Vagina (tissue), 2 donors: Measurements from ENCODE around the gene UBE2G1. TPM values are rescaled to one million over a fixed set of nuclear protein-coding genes. Genes with fewer than 3 reads are reported as not detected.

Experiments used
- DNase-seq, 2 donors: peaks; one replicate each; pipeline ENCODE4 v3.0.0-alpha.2; 2017; ENCODE audit errors: extremely low spot score in 2 of 2
- H3K27ac ChIP-seq: fragments of 200-600 bp; sonication (generic); one replicate; pipeline ENCODE4 v1.5.1; 2019
- H3K27me3 ChIP-seq: fragments of 200-600 bp; sonication (generic); one replicate; pipeline ENCODE4 v1.5.1; 2019
- H3K36me3 ChIP-seq, 2 donors: fragments of 200-600 bp; sonication (generic); one replicate each; pipeline ENCODE4 v1.5.1; 2017 to 2019
- H3K4me1 ChIP-seq: fragments of 200-600 bp; sonication (generic); one replicate; pipeline ENCODE4 v1.5.1; 2019
- H3K4me3 ChIP-seq, 2 donors: fragments of 200-600 bp; sonication (generic); 1 replicate in 1 of 2; 2 replicates in 1 of 2; pipeline ENCODE4 v1.5.1; 2016 to 2019
- H3K9me3 ChIP-seq: fragments of 200-600 bp; sonication (generic); one replicate; pipeline ENCODE4 v1.5.1; 2019
- CTCF ChIP-seq, 3 experiments: fragments of 450-650 bp in 2 of 3; fragments of 200-600 bp in 1 of 3; sonication (generic) in 1 of 3; IDR thresholded peaks; one replicate each; pipeline ENCODE4 v1.5.1; 2017 to 2019; ENCODE audit warnings: antibody characterized with exemption in 3 of 3, mild to moderate bottlenecking in 2 of 3, moderate library complexity in 2 of 3
- POLR2A ChIP-seq, 2 donors: fragments of 450-650 bp; IDR thresholded peaks; one replicate each; pipeline ENCODE4 v1.6.1; 2017; ENCODE audit warnings: antibody characterized with exemption in 2 of 2, mild to moderate bottlenecking in 2 of 2, moderate library complexity in 2 of 2
- POLR2AphosphoS5 ChIP-seq, 2 donors: sonication (generic); formaldehyde crosslinking; IDR thresholded peaks; one replicate each; pipeline ENCODE4 v1.9.0; 2017; ENCODE audit warnings: antibody characterized with exemption in 2 of 2, mild to moderate bottlenecking in 2 of 2, low read depth in 1 of 2; ENCODE audit not compliant: insufficient read depth in 1 of 2
- intact Hi-C: fragments of 100-400 bp; cut with DNase I; formaldehyde crosslinking; loops from one replicate; pipeline ENCODE4 v1.15.1; 2023
- total RNA-seq: library from RNA; depleted of rRNA; stranded (reverse); fragments of >200 nt; gene quantifications from one replicate; pipeline ENCODE4 v1.2.3, GENCODE V29; 2016

Gene UBE2G1
- total RNA-seq, 1 donor from 2014 or later, result 45.4 TPM

- H3K4me1 ChIP-seq, result no peaks in the 10 kb centered on the region
- intact Hi-C loops, result no loop called here
- no peak for TF ChIP-seq POLR2A (IDR thresholded peaks at IDR 0.05)
- TF ChIP-seq CTCF (IDR thresholded peaks at IDR 0.05), result no peak
- no peak for TF ChIP-seq POLR2AphosphoS5 (IDR thresholded peaks at IDR 0.05; ENCODE audit: insufficient read depth in 1 of 2, low read depth in 1 of 2)
- H3K27ac ChIP-seq, result no peak overlapping the region
- H3K27me3 ChIP-seq, result no peaks in the 10 kb centered on the region
- H3K36me3 ChIP-seq, result no peaks in the 10 kb centered on the region
- no peaks in the 10 kb centered on the region for H3K9me3 ChIP-seq
- DNase-seq, result no peak
- H3K4me3 ChIP-seq, result no peak overlapping the region
Observed at GRCh38 chr17:4407851-4408250, 41.4 kb upstream of the UBE2G1 start.

- no peaks in the 10 kb centered on the region for H3K27me3 ChIP-seq
- intact Hi-C loops, result no loop called here
- no peak overlapping the region for H3K27ac ChIP-seq
- H3K4me1 ChIP-seq, result no peaks in the 10 kb centered on the region
- H3K4me3 ChIP-seq, result no peak overlapping the region
- no peaks in the 10 kb centered on the region for H3K9me3 ChIP-seq
- TF ChIP-seq POLR2AphosphoS5 (IDR thresholded peaks at IDR 0.05; ENCODE audit: insufficient read depth in 1 of 2, low read depth in 1 of 2) (no peak), POLR2A (IDR thresholded peaks at IDR 0.05) (no peak), CTCF (IDR thresholded peaks at IDR 0.05) (no peak)
- no peak for DNase-seq
- no peaks in the 10 kb centered on the region for H3K36me3 ChIP-seq
Observed at GRCh38 chr17:4407216-4407615, 40.7 kb upstream of the UBE2G1 start.

- no peaks in the 10 kb centered on the region for H3K27me3 ChIP-seq
- no peak overlapping the region for H3K4me3 ChIP-seq
- no peaks in the 10 kb centered on the region for H3K4me1 ChIP-seq
- DNase-seq, result no peak
- intact Hi-C loops, result no loop called here
- H3K36me3 ChIP-seq, result no peaks in the 10 kb centered on the region
- H3K9me3 ChIP-seq, result no peaks in the 10 kb centered on the region
- no peak for TF ChIP-seq POLR2AphosphoS5 (IDR thresholded peaks at IDR 0.05; ENCODE audit: insufficient read depth in 1 of 2, low read depth in 1 of 2)
- no peak for TF ChIP-seq POLR2A (IDR thresholded peaks at IDR 0.05)
- TF ChIP-seq CTCF (IDR thresholded peaks at IDR 0.05), result no peak
- no peak overlapping the region for H3K27ac ChIP-seq
Observed at GRCh38 chr17:4406386-4406785, 39.9 kb upstream of the UBE2G1 start.

- TF ChIP-seq CTCF (IDR thresholded peaks at IDR 0.05) (no peak), POLR2AphosphoS5 (IDR thresholded peaks at IDR 0.05; ENCODE audit: insufficient read depth in 1 of 2, low read depth in 1 of 2) (no peak), POLR2A (IDR thresholded peaks at IDR 0.05) (no peak)
- Histone ChIP-seq H3K4me1 (no peaks in the 10 kb centered on the region), H3K36me3 (no peaks in the 10 kb centered on the region), H3K27me3 (no peaks in the 10 kb centered on the region), H3K9me3 (no peaks in the 10 kb centered on the region), H3K27ac (no peak overlapping the region), H3K4me3 (no peak overlapping the region)
- no peak for DNase-seq
- intact Hi-C loops, result loop anchor here (2.0 kb wide), 1 partner anchor 191 kb away; no protein-coding TSS in a partner anchor
Observed at GRCh38 chr17:4405699-4406098, 39.2 kb upstream of the UBE2G1 start.

- no peaks in the 10 kb centered on the region for H3K9me3 ChIP-seq
- no peaks in the 10 kb centered on the region for H3K36me3 ChIP-seq
- no peak for DNase-seq
- no peaks in the 10 kb centered on the region for H3K4me1 ChIP-seq
- no peaks in the 10 kb centered on the region for H3K27me3 ChIP-seq
- no peak overlapping the region for H3K4me3 ChIP-seq
- TF ChIP-seq POLR2AphosphoS5 (IDR thresholded peaks at IDR 0.05; ENCODE audit: insufficient read depth in 1 of 2, low read depth in 1 of 2), result no peak
- no peak for TF ChIP-seq CTCF (IDR thresholded peaks at IDR 0.05)
- TF ChIP-seq POLR2A (IDR thresholded peaks at IDR 0.05), result no peak
- intact Hi-C loops, result loop anchor here (2.0 kb wide), 1 partner anchor 190 kb away; no protein-coding TSS in a partner anchor
- no peak overlapping the region for H3K27ac ChIP-seq
Observed at GRCh38 chr17:4405038-4405669, 38.7 kb upstream of the UBE2G1 start.
